IMR-90 (cell line): ENCODE measurements around the gene PALM2AKAP2.

Experiments used
- MAZ ChIP-seq: IDR thresholded peaks from 2 replicates; pipeline ENCODE4 v1.6.1; 2012; ENCODE audit warnings: low read depth, mild to moderate bottlenecking, low read length, improper control_type of control experiment, moderate library complexity, borderline replicate concordance
- RCOR1 ChIP-seq: IDR thresholded peaks from 2 replicates; pipeline ENCODE4 v1.6.1; 2012; ENCODE audit warnings: mild to moderate bottlenecking, low read length, improper control_type of control experiment; ENCODE audit not compliant: insufficient replicate concordance
- TF ChIP-seq, protein P1 (sequence below): conservative IDR thresholded peaks from 2 replicates; pipeline ENCODE4 v1.5.1; 2012; ENCODE audit warnings: mild to moderate bottlenecking, low read depth, low read length, improper control_type of control experiment

DNA sequence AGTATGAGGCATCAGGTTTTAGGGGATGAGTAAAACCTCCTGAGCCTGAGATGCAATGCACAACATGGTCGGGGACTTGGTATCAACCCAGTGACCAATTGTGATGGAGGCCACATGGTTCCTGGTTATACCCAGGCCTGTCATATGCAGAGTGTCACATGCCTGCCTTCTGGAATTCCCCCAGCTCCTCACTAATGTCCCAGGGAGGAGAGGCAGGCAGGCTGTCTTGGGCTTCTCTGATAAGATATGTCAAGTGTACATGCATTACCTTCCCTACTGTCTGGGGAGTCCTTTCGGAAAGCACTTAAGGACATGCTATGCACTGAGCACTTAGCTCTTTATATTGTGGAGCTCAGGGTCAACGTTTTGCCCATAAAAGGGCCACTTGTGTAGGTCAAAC is 14.2 kb upstream of the PALM2AKAP2 start:
- TF ChIP-seq RCOR1 = no peak
- TF ChIP-seq, protein P1, sequence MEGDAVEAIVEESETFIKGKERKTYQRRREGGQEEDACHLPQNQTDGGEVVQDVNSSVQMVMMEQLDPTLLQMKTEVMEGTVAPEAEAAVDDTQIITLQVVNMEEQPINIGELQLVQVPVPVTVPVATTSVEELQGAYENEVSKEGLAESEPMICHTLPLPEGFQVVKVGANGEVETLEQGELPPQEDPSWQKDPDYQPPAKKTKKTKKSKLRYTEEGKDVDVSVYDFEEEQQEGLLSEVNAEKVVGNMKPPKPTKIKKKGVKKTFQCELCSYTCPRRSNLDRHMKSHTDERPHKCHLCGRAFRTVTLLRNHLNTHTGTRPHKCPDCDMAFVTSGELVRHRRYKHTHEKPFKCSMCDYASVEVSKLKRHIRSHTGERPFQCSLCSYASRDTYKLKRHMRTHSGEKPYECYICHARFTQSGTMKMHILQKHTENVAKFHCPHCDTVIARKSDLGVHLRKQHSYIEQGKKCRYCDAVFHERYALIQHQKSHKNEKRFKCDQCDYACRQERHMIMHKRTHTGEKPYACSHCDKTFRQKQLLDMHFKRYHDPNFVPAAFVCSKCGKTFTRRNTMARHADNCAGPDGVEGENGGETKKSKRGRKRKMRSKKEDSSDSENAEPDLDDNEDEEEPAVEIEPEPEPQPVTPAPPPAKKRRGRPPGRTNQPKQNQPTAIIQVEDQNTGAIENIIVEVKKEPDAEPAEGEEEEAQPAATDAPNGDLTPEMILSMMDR = no peak
- TF ChIP-seq MAZ = no peak
